GM20000 (cell line): ENCODE measurements around the gene MAVS.

Experiments
- DNase-seq: peaks from one replicate; pipeline ENCODE4 v3.0.0; 2012; ENCODE audit warnings: low spot score
- CTCF ChIP-seq: IDR thresholded peaks from 2 replicates; pipeline ENCODE4 v1.5.1; 2012; ENCODE audit warnings: mild to moderate bottlenecking, control low read depth; ENCODE audit errors: extremely low read depth, missing control alignments

The MAVS gene

GRCh38 chr20:3808544-3808943 lies 38.1 kb upstream of the MAVS start:
- TF ChIP-seq CTCF = no peak
- no peak for DNase-seq

- no peak for TF ChIP-seq CTCF
- no peak for DNase-seq
These were observed 35.0 kb upstream of the MAVS start for GRCh38 chr20:3811467-3812258.

GRCh38 chr20:3812259-3812681 lies 34.4 kb upstream of the MAVS start:
- no peak for TF ChIP-seq CTCF
- no peak for DNase-seq

GRCh38 chr20:3812975-3813847 lies 33.4 kb upstream of the MAVS start:
- TF ChIP-seq CTCF = no peak
- no peak for DNase-seq

GRCh38 chr20:3813848-3814581 lies 32.6 kb upstream of the MAVS start:
- TF ChIP-seq CTCF = no peak
- no peak for DNase-seq

- no peak for TF ChIP-seq CTCF
- no peak for DNase-seq
These were observed 31.6 kb upstream of the MAVS start for GRCh38 chr20:3814928-3815495.
